Measurements from ENCODE around the gene KCNT2.

GRCh38 chr1:196423612-196424011, 184.6 kb downstream of the KCNT2 start:
- TF ChIP-seq CTCF (IDR thresholded peaks at IDR 0.05) (no peak), POLR2A (IDR thresholded peaks at IDR 0.05) (no peak)

Data from heart left ventricle (tissue), 13 donors.